CD4-positive, alpha-beta T cell (primary cell): ENCODE results near the gene MAMDC2. TPM values are rescaled to one million over a fixed set of nuclear protein-coding genes. Genes with fewer than 3 reads are reported as not detected.

Source experiments
- ATAC-seq: fragments of 200-7000 bp; cut with Tn5 transposase; one replicate; pipeline ENCODE4 v1.10.0; 2022; ENCODE audit warnings: mild to moderate bottlenecking; ENCODE audit not compliant: poor library complexity
- CTCF ChIA-PET: fragments of 350-600 bp; sonication (Branson Sonifier 250); formaldehyde crosslinking; loops from one replicate; lab custom pipeline; 2021; ENCODE audit warnings: antibody characterized with exemption, inconsistent platforms; lab: Charles Lee
- POLR2A ChIA-PET: fragments of 350-600 bp; sonication (Branson Sonifier 250); formaldehyde crosslinking; loops from one replicate; lab custom pipeline; 2021; ENCODE audit warnings: antibody characterized with exemption, inconsistent platforms; lab: Charles Lee
- DNase-seq, 14 experiments: peaks; one replicate each; pipeline ENCODE4 v3.0.0-alpha.2; 2013 to 2020; ENCODE audit warnings: mixed read lengths in 2 of 14
- H3K27ac ChIP-seq, 2 donors: one replicate each; pipeline versions ENCODE4 v1.5.1 to v1.7.0; 2013; ENCODE audit warnings: low read length in 2 of 2, low read depth in 1 of 2, mild to moderate bottlenecking in 1 of 2
- H3K27me3 ChIP-seq, 2 experiments: 1 replicate in 1 of 2; 2 replicates in 1 of 2; pipeline versions ENCODE4 v1.6.1 to v1.7.0; 2013; ENCODE audit warnings: low read length in 2 of 2, control low read depth in 1 of 2, mild to moderate bottlenecking in 1 of 2, moderate library complexity in 1 of 2; ENCODE audit not compliant: insufficient read depth in 2 of 2, control insufficient read depth in 1 of 2
- H3K36me3 ChIP-seq: one replicate; pipeline ENCODE4 v1.6.1; 2013; ENCODE audit warnings: low read length, control low read depth; ENCODE audit not compliant: insufficient read depth
- H3K4me1 ChIP-seq: one replicate; pipeline ENCODE4 v1.6.1; 2013; ENCODE audit warnings: low read length, control low read depth; ENCODE audit not compliant: insufficient read depth
- H3K4me3 ChIP-seq: one replicate; pipeline ENCODE4 v1.5.1; 2013; ENCODE audit warnings: mild to moderate bottlenecking, low read length, moderate library complexity
- H3K9me3 ChIP-seq, 2 experiments: 1 replicate in 1 of 2; 2 replicates in 1 of 2; pipeline versions ENCODE4 v1.6.1 to v1.7.0; 2013; ENCODE audit warnings: low read length in 2 of 2, mild to moderate bottlenecking in 2 of 2, control low read depth in 1 of 2, moderate library complexity in 1 of 2; ENCODE audit not compliant: control insufficient read depth in 1 of 2, insufficient read depth in 1 of 2
- H3K27ac Mint-ChIP-seq: one replicate; pipeline ENCODE4 v1.8.0; 2020; ENCODE audit warnings: mixed read lengths
- H3K27me3 Mint-ChIP-seq: one replicate; pipeline ENCODE4 v1.8.0; 2021; ENCODE audit warnings: mixed read lengths
- H3K36me3 Mint-ChIP-seq: one replicate; pipeline ENCODE4 v1.8.0; 2021; ENCODE audit warnings: low read depth, mixed read lengths
- H3K4me1 Mint-ChIP-seq: one replicate; pipeline ENCODE4 v1.8.0; 2021; ENCODE audit warnings: low read depth, mixed read lengths
- H3K4me3 Mint-ChIP-seq: one replicate; pipeline ENCODE4 v1.8.0; 2020; ENCODE audit warnings: mild to moderate bottlenecking, mixed read lengths
- H3K9me3 Mint-ChIP-seq: one replicate; pipeline ENCODE4 v1.8.0; 2020; ENCODE audit warnings: mixed read lengths
- intact Hi-C, 2 experiments: fragments of 100-400 bp; cut with DNase I in 1 of 2; cut with micrococcal nuclease in 1 of 2; formaldehyde crosslinking; loops; one replicate each; pipeline versions ENCODE4 v1.15.1 to v1.9.0; 2023 to 2025; cut with DNase I, micrococcal nuclease
- total RNA-seq, 174 experiments: library from RNA in 2 of 174; stranded (reverse) in 2 of 174; gene quantifications; one replicate each; pipeline ENCODE4 v1.2.3 and lab custom pipeline; 2021 to 2026
- TF ChIP-seq, protein P1 (sequence below): fragments of 200-600 bp; IDR thresholded peaks from one replicate; pipeline ENCODE4 v1.8.0; 2022; ENCODE audit warnings: antibody characterized with exemption, mild to moderate bottlenecking

MAMDC2 gene
- total RNA-seq, 2 experiments from 2014 or later: 0.08 TPM; not detected in 1

DNA sequence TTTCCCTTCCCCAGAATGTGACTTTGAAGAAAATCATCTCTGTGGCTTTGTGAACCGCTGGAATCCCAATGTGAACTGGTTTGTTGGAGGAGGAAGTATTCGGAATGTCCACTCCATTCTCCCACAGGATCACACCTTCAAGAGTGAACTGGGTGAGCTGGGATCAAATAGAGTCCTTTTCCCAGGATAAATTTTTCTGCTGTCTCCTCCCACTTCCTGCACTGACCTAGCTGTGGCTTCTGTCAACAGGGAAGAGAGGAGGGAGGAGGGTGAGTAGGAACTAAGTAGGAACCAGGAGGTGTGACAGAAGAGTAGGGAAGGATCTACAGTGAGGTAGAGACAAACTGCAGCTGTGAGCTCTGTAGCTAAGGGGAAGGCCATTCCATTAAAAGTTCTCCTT, 69.3 kb downstream of the MAMDC2 start:
- TF ChIP-seq, protein P1, sequence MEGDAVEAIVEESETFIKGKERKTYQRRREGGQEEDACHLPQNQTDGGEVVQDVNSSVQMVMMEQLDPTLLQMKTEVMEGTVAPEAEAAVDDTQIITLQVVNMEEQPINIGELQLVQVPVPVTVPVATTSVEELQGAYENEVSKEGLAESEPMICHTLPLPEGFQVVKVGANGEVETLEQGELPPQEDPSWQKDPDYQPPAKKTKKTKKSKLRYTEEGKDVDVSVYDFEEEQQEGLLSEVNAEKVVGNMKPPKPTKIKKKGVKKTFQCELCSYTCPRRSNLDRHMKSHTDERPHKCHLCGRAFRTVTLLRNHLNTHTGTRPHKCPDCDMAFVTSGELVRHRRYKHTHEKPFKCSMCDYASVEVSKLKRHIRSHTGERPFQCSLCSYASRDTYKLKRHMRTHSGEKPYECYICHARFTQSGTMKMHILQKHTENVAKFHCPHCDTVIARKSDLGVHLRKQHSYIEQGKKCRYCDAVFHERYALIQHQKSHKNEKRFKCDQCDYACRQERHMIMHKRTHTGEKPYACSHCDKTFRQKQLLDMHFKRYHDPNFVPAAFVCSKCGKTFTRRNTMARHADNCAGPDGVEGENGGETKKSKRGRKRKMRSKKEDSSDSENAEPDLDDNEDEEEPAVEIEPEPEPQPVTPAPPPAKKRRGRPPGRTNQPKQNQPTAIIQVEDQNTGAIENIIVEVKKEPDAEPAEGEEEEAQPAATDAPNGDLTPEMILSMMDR: no peak
- Histone ChIP-seq H3K4me1 (peaks cover 3% of the 10 kb centered on the region), H3K36me3 (no peaks in the 10 kb centered on the region), H3K9me3 (no peaks in the 10 kb centered on the region), H3K4me3 (no peak overlapping the region), H3K27ac (no peak overlapping the region), H3K27me3 (peaks cover 0 to 4% of the 10 kb centered on the region in 2 experiments)
- POLR2A ChIA-PET: interaction anchor here (0.6 kb wide), 1 partner anchor 558 kb away, joined by 3 read pairs; no protein-coding TSS in a partner anchor
- H3K36me3 Mint-ChIP-seq: no peaks in the 10 kb centered on the region
- no peak overlapping the region for H3K27ac Mint-ChIP-seq
- ATAC-seq (no peak), DNase-seq (no peak)
- CTCF ChIA-PET: no interaction called here
- H3K4me1 Mint-ChIP-seq: peaks cover 14% of the 10 kb centered on the region
- intact Hi-C loops: no loop called here
- no peak overlapping the region for H3K4me3 Mint-ChIP-seq
- H3K27me3 Mint-ChIP-seq: peaks cover 30% of the 10 kb centered on the region
- no peaks in the 10 kb centered on the region for H3K9me3 Mint-ChIP-seq

DNA sequence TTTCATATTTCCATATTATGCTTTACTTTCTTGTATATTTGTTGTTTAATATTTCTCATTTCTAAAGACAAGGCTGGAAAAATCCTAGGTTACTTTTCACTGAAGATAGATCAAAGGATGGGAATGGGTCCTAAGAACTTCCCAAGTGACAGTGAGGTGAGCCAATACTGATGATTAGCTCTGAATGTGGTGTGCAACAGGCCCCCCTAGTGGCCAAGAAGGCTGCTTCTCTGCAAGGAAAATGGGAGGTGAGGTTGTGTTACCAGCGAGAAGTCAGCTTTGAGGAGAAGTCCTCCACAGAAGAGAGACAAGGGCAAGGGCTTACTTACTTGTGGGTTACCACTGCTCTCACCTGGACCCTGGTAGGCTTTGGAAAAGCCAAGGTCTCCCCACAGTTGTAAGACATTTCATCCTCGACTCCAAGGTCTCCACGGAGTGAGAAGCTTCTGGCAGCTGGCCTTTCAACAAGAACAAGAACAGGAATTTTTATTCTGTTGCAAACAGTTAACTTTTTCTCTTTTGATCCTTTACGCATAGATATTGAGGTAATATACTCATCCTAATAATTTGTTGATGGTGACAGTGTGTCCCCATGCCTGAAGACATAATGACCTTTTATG, 69.9 kb downstream of the MAMDC2 start:
- Mint-ChIP-seq H3K27ac (no peak overlapping the region), H3K36me3 (no peaks in the 10 kb centered on the region), H3K27me3 (peaks cover 30% of the 10 kb centered on the region), H3K4me3 (no peak overlapping the region), H3K9me3 (no peaks in the 10 kb centered on the region), H3K4me1 (peaks cover 14% of the 10 kb centered on the region)
- Histone ChIP-seq H3K4me1 (peaks cover 3% of the 10 kb centered on the region), H3K36me3 (no peaks in the 10 kb centered on the region), H3K9me3 (no peaks in the 10 kb centered on the region), H3K27ac (no peak overlapping the region), H3K4me3 (no peak overlapping the region), H3K27me3 (peaks cover 0 to 4% of the 10 kb centered on the region in 2 experiments)
- intact Hi-C loops: no loop called here
- ChIA-PET POLR2A (interaction anchor here (0.6 kb wide), 1 partner anchor 558 kb away, joined by 3 read pairs; no protein-coding TSS in a partner anchor), CTCF (no interaction called here)
- TF ChIP-seq, protein P1: peak; percentile 31
- DNase-seq (peak in 4 of 14 experiments; percentile 4 to 30 (median 16)), ATAC-seq (no peak)

DNA sequence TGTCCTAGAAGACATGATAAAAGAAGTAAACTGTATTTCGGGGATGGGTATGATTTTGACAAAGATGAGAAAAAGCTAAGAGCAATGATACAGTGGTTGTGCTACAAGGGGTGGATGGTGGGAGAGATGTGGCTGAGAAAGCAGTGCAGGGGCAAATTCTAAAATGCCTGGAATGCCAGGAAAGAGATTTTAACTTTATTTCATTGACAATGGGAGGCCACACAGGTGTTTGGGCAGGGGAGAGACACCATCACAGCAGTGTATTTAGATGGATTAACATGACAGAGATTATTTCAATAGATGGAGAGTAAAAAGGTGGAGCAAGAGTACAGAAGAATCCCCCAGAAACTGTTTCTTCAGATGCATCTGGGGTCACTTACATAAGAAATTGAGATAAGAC, 71.2 kb downstream of the MAMDC2 start:
- intact Hi-C loops: no loop called here
- TF ChIP-seq, protein P1: no peak
- no peak overlapping the region for H3K27ac ChIP-seq
- peaks cover 14% of the 10 kb centered on the region for H3K4me1 Mint-ChIP-seq
- H3K27me3 ChIP-seq: peaks cover 0 to 4% of the 10 kb centered on the region in 2 experiments
- peaks cover 3% of the 10 kb centered on the region for H3K4me1 ChIP-seq
- H3K4me3 ChIP-seq: no peak overlapping the region
- H3K9me3 ChIP-seq: no peaks in the 10 kb centered on the region
- no peaks in the 10 kb centered on the region for H3K36me3 Mint-ChIP-seq
- POLR2A ChIA-PET: no interaction called here
- H3K4me3 Mint-ChIP-seq: no peak overlapping the region
- DNase-seq (no peak), ATAC-seq (no peak)
- CTCF ChIA-PET: no interaction called here
- H3K27ac Mint-ChIP-seq: no peak overlapping the region
- H3K36me3 ChIP-seq: no peaks in the 10 kb centered on the region
- H3K27me3 Mint-ChIP-seq: peaks cover 30% of the 10 kb centered on the region
- no peaks in the 10 kb centered on the region for H3K9me3 Mint-ChIP-seq
